Brain microvascular endothelial cell (primary cell): Measurements from ENCODE around the gene TLE2.

Experiments used
- DNase-seq: peaks from one replicate; pipeline ENCODE4 v3.0.0-alpha.2; 2020
- H3K27ac ChIP-seq: fragments of 250-450 bp; sonication (Bioruptor Pico); 2 replicates; pipeline ENCODE4 v1.5.1; 2020; ENCODE audit warnings: mild to moderate bottlenecking, moderate library complexity
- H3K27me3 ChIP-seq: fragments of 250-450 bp; sonication (Bioruptor Pico); replicated peaks from 2 replicates; pipeline ENCODE4 v1.5.1; 2020; ENCODE audit warnings: mild to moderate bottlenecking
- H3K36me3 ChIP-seq: fragments of 250-450 bp; sonication (Bioruptor Pico); replicated peaks from 2 replicates; pipeline ENCODE4 v1.5.1; 2020; ENCODE audit warnings: mild to moderate bottlenecking
- H3K4me3 ChIP-seq: 2 replicates; pipeline ENCODE4 v1.5.1; 2011; ENCODE audit warnings: low read depth, mild to moderate bottlenecking, control low read depth, low read length, moderate library complexity
- CTCF ChIP-seq: IDR thresholded peaks from 2 replicates; pipeline ENCODE4 v1.5.1; 2011; ENCODE audit warnings: low read depth, mild to moderate bottlenecking, moderate library complexity, low read length, control low read depth, inconsistent platforms; ENCODE audit errors: missing control alignments
- in situ Hi-C: cut with HindIII; loops from 2 replicates; pipeline ENCODE4 v1.10.0; 2017; ENCODE audit warnings: low sequenced_read_pairs, low pct_ligation_motif_present

Gene TLE2

GRCh38 chr19:3031607-3031867 is 2.5 kb upstream of the TLE2 start:
- in situ Hi-C loops: no loop called here
- no peak for DNase-seq
- Histone ChIP-seq H3K27ac (no peak overlapping the region), H3K36me3 (no peaks in the 10 kb centered on the region), H3K4me3 (no peak overlapping the region), H3K27me3 (peaks cover 50% of the 10 kb centered on the region)
- no peak for TF ChIP-seq CTCF

GRCh38 chr19:3028305-3029064 is 595 bp downstream of the TLE2 start:
- no peak overlapping the region for H3K27ac ChIP-seq
- no peak for DNase-seq
- peaks cover 68% of the 10 kb centered on the region for H3K27me3 ChIP-seq

GRCh38 chr19:3027981-3028304 is 1.1 kb downstream of the TLE2 start:
- H3K27me3 ChIP-seq: peaks cover 66% of the 10 kb centered on the region
- no peak overlapping the region for H3K27ac ChIP-seq
- no peak for TF ChIP-seq CTCF
- no peak for DNase-seq
- no peak overlapping the region for H3K4me3 ChIP-seq
- in situ Hi-C loops: no loop called here
- no peaks in the 10 kb centered on the region for H3K36me3 ChIP-seq

More at GRCh38 chr19:3028305-3029064, 595 bp downstream of the TLE2 start:
- in situ Hi-C loops: no loop called here
- TF ChIP-seq CTCF: no peak
- Histone ChIP-seq H3K36me3 (no peaks in the 10 kb centered on the region), H3K4me3 (peak overlapping the region; percentile 24)

GRCh38 chr19:3027292-3027691 is 1.8 kb downstream of the TLE2 start:
- in situ Hi-C loops: no loop called here

GRCh38 chr19:3026768-3027167 is 2.3 kb downstream of the TLE2 start:
- no peak overlapping the region for H3K27ac ChIP-seq
- in situ Hi-C loops: no loop called here
- no peak overlapping the region for H3K4me3 ChIP-seq
- no peak for DNase-seq
- H3K27me3 ChIP-seq: peaks cover 61% of the 10 kb centered on the region
- no peaks in the 10 kb centered on the region for H3K36me3 ChIP-seq
- TF ChIP-seq CTCF: no peak

More at GRCh38 chr19:3027292-3027691, 1.8 kb downstream of the TLE2 start:
- Histone ChIP-seq H3K27ac (no peak overlapping the region), H3K36me3 (no peaks in the 10 kb centered on the region), H3K4me3 (no peak overlapping the region), H3K27me3 (peaks cover 62% of the 10 kb centered on the region)
- DNase-seq: no peak
- no peak for TF ChIP-seq CTCF

- Histone ChIP-seq H3K36me3 (no peaks in the 10 kb centered on the region), H3K4me3 (no peak overlapping the region), H3K27me3 (peaks cover 52% of the 10 kb centered on the region), H3K27ac (no peak overlapping the region)
- TF ChIP-seq CTCF: no peak
- in situ Hi-C loops: no loop called here
- no peak for DNase-seq
These were observed 3.6 kb downstream of the TLE2 start for GRCh38 chr19:3025549-3025886.
